Measurements from ENCODE around the gene DPM2. TPM values are rescaled to one million over a fixed set of nuclear protein-coding genes. Genes with fewer than 3 reads are reported as not detected.

DPM2 gene
- total RNA-seq, 2 donors from 2014 or later = 23.3 to 26.2 TPM

DNA sequence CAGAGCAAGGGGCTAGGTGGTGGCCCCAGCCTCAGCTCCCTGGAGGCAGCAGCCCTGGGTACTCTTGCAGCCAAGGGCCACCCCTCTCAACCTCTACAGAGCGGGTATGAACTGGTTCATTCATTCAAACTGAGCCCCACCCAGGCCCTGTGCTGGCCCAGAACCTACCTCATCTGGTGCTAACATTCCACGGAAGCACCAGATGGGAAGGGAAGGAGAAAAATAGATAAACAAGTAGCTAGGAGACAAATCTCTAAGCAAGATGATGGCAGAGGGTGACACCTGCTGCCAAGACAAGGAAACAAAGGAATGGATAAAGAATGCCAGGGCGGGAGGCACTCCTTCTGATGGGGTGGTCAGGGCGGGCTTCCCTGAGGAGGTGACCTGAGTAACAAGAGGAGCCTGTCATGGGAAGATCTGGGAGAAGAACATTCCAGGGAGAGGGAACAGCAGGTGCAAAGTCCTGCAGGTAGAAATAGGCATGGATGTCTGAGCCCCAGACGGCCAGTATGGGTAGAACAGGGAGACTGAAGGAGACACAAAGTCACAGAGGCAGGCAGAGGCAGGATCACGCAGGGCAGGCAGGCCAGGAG lies 26.9 kb downstream of the DPM2 start:
- peaks cover 26% of the 10 kb centered on the region for H3K4me1 Mint-ChIP-seq
- peak overlapping the region; percentile 50 for H3K4me3 Mint-ChIP-seq
- no peak for DNase-seq
- no peak for ATAC-seq
- H3K27ac Mint-ChIP-seq = peak overlapping the region; percentile 83
- no peaks in the 10 kb centered on the region for H3K9me3 ChIP-seq (ENCODE audit: control insufficient read depth, low read length, poor library complexity, severe bottlenecking)
- H3K27me3 Mint-ChIP-seq = no peaks in the 10 kb centered on the region
- peaks cover 4% of the 10 kb centered on the region for H3K36me3 Mint-ChIP-seq (ENCODE audit: low read depth)

DNA sequence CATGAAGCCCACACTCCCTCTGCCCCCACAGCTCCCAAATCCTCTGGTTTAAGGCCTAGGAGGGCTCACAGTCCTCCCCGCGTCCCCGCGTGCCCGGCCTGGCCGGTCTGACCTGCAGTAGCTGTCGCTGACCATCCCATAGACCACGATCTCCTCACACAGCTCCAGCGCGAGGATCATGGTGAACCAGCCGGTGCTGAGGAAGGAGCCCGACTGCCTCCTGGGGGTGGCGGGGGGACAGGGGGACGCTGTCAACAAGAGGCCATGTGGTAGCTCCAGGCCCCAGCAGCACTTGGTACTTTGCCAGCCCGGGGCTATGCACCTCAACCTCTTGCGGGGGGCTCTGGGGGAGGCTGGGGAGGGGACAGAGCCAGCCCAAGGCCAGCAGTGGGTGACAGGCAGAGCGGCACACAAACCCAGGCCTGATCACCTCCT lies 27.8 kb downstream of the DPM2 start:
- Mint-ChIP-seq H3K36me3 (ENCODE audit: low read depth) (peaks cover 4% of the 10 kb centered on the region), H3K27me3 (no peaks in the 10 kb centered on the region), H3K4me1 (peaks cover 30% of the 10 kb centered on the region), H3K4me3 (no peak overlapping the region), H3K27ac (no peak overlapping the region)
- ATAC-seq (no peak), DNase-seq (no peak)
- H3K9me3 ChIP-seq (ENCODE audit: control insufficient read depth, low read length, poor library complexity, severe bottlenecking) = no peaks in the 10 kb centered on the region

DNA sequence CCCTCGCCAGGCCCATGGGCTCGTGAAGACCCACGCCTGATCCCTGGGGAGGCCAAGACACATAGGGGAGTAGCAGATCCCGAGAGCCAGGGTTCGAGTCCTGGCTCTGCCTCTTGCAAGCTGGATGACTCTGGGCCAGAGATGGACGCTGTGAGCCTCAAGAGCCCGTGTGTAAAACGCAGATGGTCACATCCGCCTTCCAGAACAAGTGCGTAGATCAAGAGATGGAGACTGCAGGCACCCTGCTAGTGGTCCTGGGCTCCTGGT lies 29.1 kb downstream of the DPM2 start:
- peaks cover 4% of the 10 kb centered on the region for H3K36me3 Mint-ChIP-seq (ENCODE audit: low read depth)
- H3K4me3 Mint-ChIP-seq = no peak overlapping the region
- H3K27ac Mint-ChIP-seq = peak overlapping the region; percentile 37
- no peak for ATAC-seq
- no peak for DNase-seq
- H3K9me3 ChIP-seq (ENCODE audit: control insufficient read depth, low read length, poor library complexity, severe bottlenecking) = no peaks in the 10 kb centered on the region
- H3K27me3 Mint-ChIP-seq = no peaks in the 10 kb centered on the region
- peaks cover 38% of the 10 kb centered on the region for H3K4me1 Mint-ChIP-seq

DNA sequence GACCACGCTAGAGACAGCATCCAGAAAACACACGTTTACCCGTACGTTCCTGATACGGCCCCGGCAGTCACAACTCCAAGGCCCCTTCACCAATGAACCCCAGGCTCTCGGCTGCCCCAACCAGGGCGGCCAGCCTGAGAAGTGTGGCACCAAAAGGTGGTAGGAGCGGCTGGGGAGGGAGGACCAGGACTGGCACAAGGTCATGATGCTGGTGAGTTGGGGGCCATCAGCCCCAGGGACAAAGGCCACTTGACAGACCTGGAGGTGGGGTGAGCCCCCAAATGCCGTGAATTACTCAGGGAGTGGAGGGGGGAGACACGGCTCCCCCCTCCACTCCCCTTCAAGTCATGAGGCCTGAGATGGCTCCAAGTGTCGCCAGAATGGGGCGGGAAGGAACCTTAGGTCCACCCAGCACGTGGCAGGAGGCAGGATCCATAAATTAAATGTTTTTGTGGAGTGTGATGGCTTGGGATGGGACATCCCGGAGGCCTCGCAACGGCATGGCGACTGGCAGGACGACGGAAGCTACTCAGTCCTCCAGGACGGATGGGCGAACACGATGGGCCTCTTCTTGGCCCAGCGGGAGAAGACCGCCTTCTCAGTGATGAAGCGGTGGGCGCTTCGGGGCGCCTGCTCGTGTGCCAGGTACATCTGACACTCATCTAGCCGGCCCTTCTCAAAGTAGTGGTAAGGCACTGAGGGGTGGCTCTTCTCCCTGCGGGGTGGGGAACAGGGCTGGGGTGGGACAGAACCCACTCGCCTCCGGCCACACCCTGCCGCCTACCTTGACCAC lies 29.6 kb downstream of the DPM2 start:
- H3K27ac Mint-ChIP-seq = peak overlapping the region; percentile 100

DNA sequence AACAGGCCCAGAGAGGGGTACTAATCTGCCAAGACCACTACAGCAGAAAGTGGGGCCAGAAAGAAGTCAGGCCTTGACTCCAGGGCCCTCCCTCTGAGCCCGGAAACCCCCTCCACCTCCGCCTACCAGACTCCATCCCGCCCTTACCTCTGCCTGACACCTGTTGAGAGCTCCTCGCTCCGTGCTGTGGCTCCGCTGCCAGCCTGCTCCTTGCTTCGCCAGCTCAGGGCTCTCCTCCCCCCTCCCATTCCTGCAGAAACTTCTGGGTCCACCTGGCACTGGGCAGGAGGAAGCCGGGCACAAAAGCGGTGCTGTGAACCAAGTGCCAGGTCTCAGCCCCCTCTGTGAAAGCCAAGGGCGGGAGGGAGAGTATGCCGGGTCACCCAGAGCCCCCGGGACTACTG lies 31.9 kb downstream of the DPM2 start:
- peak; percentile 55 to 74 (median 65) for DNase-seq
- H3K27ac Mint-ChIP-seq = peak overlapping the region; percentile 100
- peak; percentile 79 for ATAC-seq
- H3K4me3 Mint-ChIP-seq = peak overlapping the region; percentile 99
- H3K4me1 Mint-ChIP-seq = peaks cover 42% of the 10 kb centered on the region
- peaks cover 2% of the 10 kb centered on the region for H3K36me3 Mint-ChIP-seq (ENCODE audit: low read depth)
- H3K27me3 Mint-ChIP-seq = no peaks in the 10 kb centered on the region
- H3K9me3 ChIP-seq (ENCODE audit: control insufficient read depth, low read length, poor library complexity, severe bottlenecking) = no peaks in the 10 kb centered on the region

More for the DNA sequence above, 29.6 kb downstream of the DPM2 start:
- no peaks in the 10 kb centered on the region for H3K9me3 ChIP-seq (ENCODE audit: control insufficient read depth, low read length, poor library complexity, severe bottlenecking)
- Mint-ChIP-seq H3K4me1 (peaks cover 43% of the 10 kb centered on the region), H3K36me3 (ENCODE audit: low read depth) (peaks cover 4% of the 10 kb centered on the region), H3K27me3 (no peaks in the 10 kb centered on the region), H3K4me3 (no peak overlapping the region)
- ATAC-seq (no peak), DNase-seq (no peak)

DNA sequence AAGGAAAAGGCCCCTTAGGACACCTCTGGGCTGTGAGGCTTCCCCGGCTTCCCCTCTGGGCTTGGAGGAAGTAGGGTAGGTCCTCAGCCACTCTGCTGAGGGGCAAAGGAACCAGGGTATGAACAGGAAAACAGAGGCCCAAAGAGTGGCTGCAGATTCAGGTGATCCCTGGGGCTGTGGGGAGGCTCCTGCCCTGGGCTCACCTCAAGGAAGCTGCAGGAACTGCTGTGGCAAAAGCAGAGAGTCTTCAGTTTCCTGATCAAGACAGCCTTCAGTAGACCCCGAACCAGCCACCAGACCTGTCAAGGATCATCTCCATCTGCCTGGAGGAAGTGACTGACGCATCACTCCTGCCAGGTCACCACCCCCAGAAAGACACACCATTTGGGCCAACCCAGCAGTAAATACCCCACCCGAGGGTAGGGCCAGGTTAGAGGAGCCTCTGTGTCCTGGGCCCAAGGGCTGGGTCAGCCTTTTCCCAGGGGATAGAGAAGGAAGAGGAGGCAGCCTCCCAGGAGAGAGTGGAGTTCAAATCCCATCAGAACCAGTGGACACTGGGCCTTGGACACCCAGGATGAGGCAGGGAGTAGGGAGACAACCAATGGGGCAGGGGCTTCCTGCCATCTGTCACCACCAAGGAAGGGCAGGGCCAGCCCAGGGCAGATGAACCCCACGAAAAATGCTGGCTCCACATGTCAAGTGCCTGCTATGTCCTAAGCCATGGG lies 32.5 kb downstream of the DPM2 start:
- H3K9me3 ChIP-seq (ENCODE audit: control insufficient read depth, low read length, poor library complexity, severe bottlenecking) = no peaks in the 10 kb centered on the region
- H3K4me1 Mint-ChIP-seq = peaks cover 39% of the 10 kb centered on the region
- H3K27ac Mint-ChIP-seq = peak overlapping the region; percentile 100
- peak; percentile 61 for ATAC-seq
- peak in 1 of 3 donors; percentile 60 for DNase-seq
- H3K4me3 Mint-ChIP-seq = peak overlapping the region; percentile 99
- no peaks in the 10 kb centered on the region for H3K36me3 Mint-ChIP-seq (ENCODE audit: low read depth)
- no peaks in the 10 kb centered on the region for H3K27me3 Mint-ChIP-seq

DNA sequence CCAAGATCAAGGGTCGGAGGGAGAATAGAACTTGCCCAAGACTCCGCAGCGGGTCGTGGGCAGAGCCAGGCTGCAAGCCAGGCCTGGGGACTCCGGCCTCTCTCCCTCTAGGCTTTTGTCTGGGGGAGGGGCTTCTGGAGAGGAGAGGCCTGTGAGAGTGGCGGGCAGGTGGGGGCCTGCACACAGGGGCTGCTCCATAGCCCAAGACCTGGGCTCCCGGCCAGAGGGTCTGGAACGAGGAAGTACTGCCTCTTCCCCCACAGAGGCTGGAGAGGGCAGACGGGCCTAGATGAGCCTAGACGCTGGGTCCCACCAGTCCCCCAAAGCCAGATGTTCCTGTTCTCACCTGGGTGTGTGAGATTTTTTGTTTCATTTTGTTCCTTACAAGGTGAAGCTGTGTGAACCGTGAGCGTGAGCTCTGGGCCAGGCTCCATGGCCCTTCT lies 33.1 kb downstream of the DPM2 start:
- Mint-ChIP-seq H3K36me3 (ENCODE audit: low read depth) (no peaks in the 10 kb centered on the region), H3K4me3 (peak overlapping the region; percentile 99), H3K27ac (peak overlapping the region; percentile 100), H3K27me3 (no peaks in the 10 kb centered on the region), H3K4me1 (peaks cover 39% of the 10 kb centered on the region)
- no peaks in the 10 kb centered on the region for H3K9me3 ChIP-seq (ENCODE audit: control insufficient read depth, low read length, poor library complexity, severe bottlenecking)
- no peak for DNase-seq
- no peak for ATAC-seq

DNA sequence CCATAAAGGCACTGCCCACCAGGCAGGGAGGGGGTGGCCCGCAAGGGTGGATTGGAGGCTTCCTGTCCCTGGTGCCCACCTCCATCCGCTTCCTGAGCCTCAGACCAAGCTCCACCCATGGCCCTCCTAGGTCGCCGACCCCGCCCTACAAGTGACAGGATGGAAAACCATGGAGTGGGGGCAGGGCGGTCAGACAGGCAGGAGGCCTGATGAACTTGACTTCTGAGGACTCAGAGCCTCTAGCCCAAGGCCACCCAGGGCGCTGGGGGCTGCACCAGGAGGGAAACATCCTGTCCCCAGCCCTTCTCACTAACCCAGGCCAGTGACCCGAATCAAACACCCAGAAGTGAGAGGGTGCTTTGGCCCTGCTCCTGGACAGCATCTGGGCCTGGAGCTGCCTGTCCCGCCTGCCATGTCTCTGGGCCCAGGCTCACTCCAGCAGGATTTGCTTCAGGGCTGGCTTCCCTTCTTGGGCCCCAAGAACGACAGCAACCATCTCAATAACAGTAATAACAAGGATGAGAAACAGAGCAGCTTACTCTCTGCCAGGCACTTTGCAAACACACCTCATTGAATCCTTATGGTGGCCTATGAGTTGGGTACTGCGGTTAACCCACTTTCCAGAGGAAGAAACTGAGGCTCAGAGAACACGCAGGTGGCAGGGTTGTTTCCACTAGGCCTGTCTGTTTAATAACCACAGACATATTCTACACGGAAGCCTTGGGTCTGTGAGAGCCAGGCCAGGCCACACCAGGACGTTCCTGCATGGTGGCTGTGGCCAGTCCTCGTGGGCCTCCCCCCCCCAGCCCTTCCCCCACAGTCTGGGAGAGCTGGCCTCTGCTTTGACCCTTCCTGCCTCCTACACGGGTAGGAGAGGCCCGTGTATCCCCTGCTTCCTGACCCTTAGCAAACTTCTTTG lies 33.8 kb downstream of the DPM2 start:
- no peak for ATAC-seq
- Mint-ChIP-seq H3K36me3 (ENCODE audit: low read depth) (no peaks in the 10 kb centered on the region), H3K27ac (peak overlapping the region; percentile 100), H3K27me3 (no peaks in the 10 kb centered on the region), H3K4me1 (peaks cover 39% of the 10 kb centered on the region), H3K4me3 (peak overlapping the region; percentile 99)
- peak in 1 of 3 donors; percentile 47 for DNase-seq
- no peaks in the 10 kb centered on the region for H3K9me3 ChIP-seq (ENCODE audit: control insufficient read depth, low read length, poor library complexity, severe bottlenecking)

DNA sequence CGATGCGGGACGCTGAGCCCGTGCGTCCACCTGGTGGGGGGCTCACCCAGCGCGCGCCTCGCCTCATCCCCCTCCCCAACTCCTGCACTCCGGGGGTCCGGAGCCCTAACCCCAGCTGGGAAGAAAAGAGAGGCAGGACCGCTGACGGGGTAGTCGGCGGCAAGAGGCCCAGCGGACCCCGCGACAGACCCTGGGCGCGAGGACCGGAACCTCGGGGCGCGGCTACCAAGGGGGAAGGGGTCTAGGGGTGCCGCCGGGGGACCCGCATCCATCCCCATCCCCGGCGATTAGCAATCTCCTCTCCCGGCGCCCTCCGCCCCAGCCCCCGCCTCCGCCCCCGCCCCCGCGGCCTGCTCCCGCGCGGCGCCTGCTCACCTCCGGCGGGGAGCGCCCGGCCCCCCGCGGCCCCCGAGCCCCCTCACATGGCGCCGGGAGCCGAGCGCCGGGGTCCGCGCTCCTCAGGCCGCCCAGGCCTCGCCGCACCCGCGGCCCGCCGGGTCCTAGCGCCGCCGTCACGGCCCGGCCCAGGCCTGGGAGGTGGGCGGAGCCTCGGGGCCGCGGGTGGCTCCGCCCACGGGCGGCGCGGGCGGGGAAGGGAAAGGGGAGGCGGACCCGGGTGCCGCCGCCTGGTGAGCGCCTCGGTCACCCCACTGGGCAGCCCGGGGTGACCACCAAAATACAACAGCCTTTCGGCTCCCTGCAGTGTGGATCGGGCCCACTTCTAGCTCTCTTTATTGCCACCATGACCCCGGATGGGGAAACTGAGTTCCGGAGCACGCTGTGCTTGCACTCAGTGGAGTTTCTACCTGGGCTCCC lies 38.3 kb downstream of the DPM2 start, which contains the start of gene ST6GALNAC6:
Gene ST6GALNAC6 (minus strand): TSS at position 476 of the 816 bp plus-strand sequence. CDS start 1,622 bp downstream, outside the sequence.
- H3K9me3 ChIP-seq (ENCODE audit: control insufficient read depth, low read length, poor library complexity, severe bottlenecking) = no peaks in the 10 kb centered on the region
- ATAC-seq (peak; percentile 90), DNase-seq (peak; percentile 64 to 77 (median 66))
- Mint-ChIP-seq H3K27me3 (no peaks in the 10 kb centered on the region), H3K4me1 (peaks cover 26% of the 10 kb centered on the region), H3K36me3 (ENCODE audit: low read depth) (peaks cover 9% of the 10 kb centered on the region), H3K4me3 (peak within 1 kb of the TSS; percentile 91), H3K27ac (peak within 1 kb of the TSS; percentile 83)

DNA sequence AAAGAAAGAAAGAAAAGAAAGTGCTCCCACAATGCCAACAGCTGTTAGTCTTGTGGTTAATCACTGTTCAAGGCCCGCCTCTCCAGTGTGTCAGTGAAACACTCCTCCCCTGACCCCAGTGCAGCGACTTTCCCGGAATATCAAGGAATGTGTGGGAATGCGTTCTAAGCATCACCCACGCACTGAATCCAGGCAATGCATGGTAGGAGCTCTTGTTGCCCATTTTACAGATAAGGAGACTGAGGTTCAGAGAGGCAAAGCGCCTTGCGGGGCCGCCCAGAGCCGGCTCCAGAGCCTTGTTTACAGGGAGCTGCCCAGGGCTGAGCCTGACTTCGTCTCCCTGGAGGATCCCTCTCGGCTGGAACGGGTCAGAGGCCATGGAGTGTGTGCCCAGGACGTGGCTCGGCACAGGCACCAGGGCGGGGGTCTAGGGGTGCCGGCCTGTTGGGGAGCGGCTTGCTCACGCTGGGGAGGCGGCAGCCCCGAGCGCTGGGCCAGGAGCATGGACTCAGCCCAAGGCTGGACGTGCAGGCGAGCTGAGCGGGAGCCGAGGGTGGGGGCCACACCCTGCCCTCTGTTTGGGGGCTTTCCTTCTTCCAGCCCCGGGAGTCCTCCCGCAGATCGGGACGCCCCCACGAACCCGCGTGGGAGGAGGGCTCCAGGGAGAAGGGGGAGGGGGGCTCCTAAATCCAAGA lies 39.1 kb downstream of the DPM2 start:
- H3K36me3 Mint-ChIP-seq (ENCODE audit: low read depth) = peaks cover 9% of the 10 kb centered on the region
- DNase-seq (no peak), ATAC-seq (peak; percentile 14)
- no peaks in the 10 kb centered on the region for H3K9me3 ChIP-seq (ENCODE audit: control insufficient read depth, low read length, poor library complexity, severe bottlenecking)
- H3K27me3 Mint-ChIP-seq = no peaks in the 10 kb centered on the region
- peak overlapping the region; percentile 83 for H3K27ac Mint-ChIP-seq
- H3K4me3 Mint-ChIP-seq = peak overlapping the region; percentile 91
- H3K4me1 Mint-ChIP-seq = peaks cover 20% of the 10 kb centered on the region

DNA sequence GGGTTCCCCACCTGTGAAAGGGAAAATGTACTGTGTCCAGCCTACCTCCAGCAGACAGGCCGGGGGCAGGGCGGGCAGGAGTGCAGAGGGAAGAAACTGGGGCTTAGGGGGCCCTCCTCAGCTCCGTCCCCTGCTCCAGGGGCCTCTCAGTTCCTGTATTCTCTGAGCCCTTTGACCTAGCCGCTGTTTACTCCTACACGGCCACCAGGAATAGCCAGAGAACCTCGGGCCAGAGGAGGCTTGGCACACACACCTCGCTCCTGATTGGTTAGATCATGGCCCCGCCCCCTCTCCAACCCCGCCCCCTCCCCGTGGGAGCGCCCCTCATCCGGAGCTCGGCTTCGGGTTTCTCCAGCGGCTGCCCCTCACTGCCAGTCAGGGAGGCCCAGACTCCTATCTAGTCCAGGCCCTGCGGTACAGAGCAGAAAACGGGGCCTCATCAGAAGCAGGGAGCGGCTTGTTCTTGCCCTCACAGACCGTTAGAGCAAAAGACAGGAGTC lies 40.4 kb downstream of the DPM2 start:
- Mint-ChIP-seq H3K4me3 (peak overlapping the region; percentile 91), H3K27me3 (no peaks in the 10 kb centered on the region), H3K4me1 (peaks cover 14% of the 10 kb centered on the region), H3K27ac (no peak overlapping the region), H3K36me3 (ENCODE audit: low read depth) (peaks cover 11% of the 10 kb centered on the region)
- no peak for DNase-seq
- ATAC-seq = no peak
- no peaks in the 10 kb centered on the region for H3K9me3 ChIP-seq (ENCODE audit: control insufficient read depth, low read length, poor library complexity, severe bottlenecking)
